ENCODE data around the gene ASIC4. TPM values are rescaled to one million over a fixed set of nuclear protein-coding genes. Genes with fewer than 3 reads are reported as not detected.
A peak's percentile ranks its signal among the peaks of the same experiment; 100 is the strongest.

The ASIC4 gene
- total and polyA plus RNA-seq, 2 of the 8 experiments (the other 6 are each of a cell fraction or from before 2014, with no cell fraction given): 0.12 to 0.22 TPM

- TF ChIP-seq E2F6 (IDR thresholded peaks at IDR 0.05): no peak
- TF ChIP-seq ASH2L (IDR thresholded peaks at IDR 0.05; ENCODE audit: low read length): peak; percentile 42
- no peak for TF ChIP-seq RBBP5 (IDR thresholded peaks at IDR 0.05; ENCODE audit: borderline replicate concordance, low read depth, low read length)
- no peak for TF ChIP-seq TBP (IDR thresholded peaks at IDR 0.05; ENCODE audit: low read depth, low read length)
- TF ChIP-seq KDM1A (IDR thresholded peaks at IDR 0.05; ENCODE audit: borderline replicate concordance, low read length): no peak
- TF ChIP-seq RXRA (IDR thresholded peaks at IDR 0.05; ENCODE audit: insufficient read depth, low read depth, low read length): peak; percentile 84; the same call in 1 of the 2 replicates
- TF ChIP-seq TAF1 (IDR thresholded peaks at IDR 0.05; ENCODE audit: low read depth, low read length): no peak
- no peak for TF ChIP-seq POLR2A (IDR thresholded peaks at IDR 0.05; ENCODE audit: control extremely low read depth in 1 of 2, low read depth in 2 of 2, low read length in 2 of 2)
- peak; percentile 20 for TF ChIP-seq NANOG (IDR thresholded peaks at IDR 0.05; ENCODE audit: insufficient read depth, low read depth, low read length, poor library complexity, severe bottlenecking)
- no peak for TF ChIP-seq FOSL1 (IDR thresholded peaks at IDR 0.05; ENCODE audit: insufficient read depth, low read depth, low read length)
- no peak for TF ChIP-seq CREB1 (IDR thresholded peaks at IDR 0.05)
- peak in 2 of 3 experiments; percentile 96 to 99; a peak in 3 of 4 replicates for TF ChIP-seq CTCF (IDR thresholded peaks at IDR 0.05; ENCODE audit: control extremely low read depth in 1 of 3, insufficient read depth in 1 of 3, low read depth in 1 of 3, low read length in 3 of 3)
- TF ChIP-seq TEAD4 (IDR thresholded peaks at IDR 0.05; ENCODE audit: low read depth, low read length): no peak
- peak; percentile 99 to 100 for TF ChIP-seq RAD21 (IDR thresholded peaks at IDR 0.05 in 1 of 2, conservative IDR thresholded peaks at IDR 0.05 in 1 of 2; ENCODE audit: low read depth in 2 of 2, low read length in 2 of 2)
- no peak for TF ChIP-seq NRF1 (IDR thresholded peaks at IDR 0.05; ENCODE audit: low read depth, low read length)
- TF ChIP-seq KDM4A (IDR thresholded peaks at IDR 0.05; ENCODE audit: low read depth, low read length, severe bottlenecking): no peak
- peak; percentile 68 for TF ChIP-seq YY1 (IDR thresholded peaks at IDR 0.05; ENCODE audit: low read depth, low read length)
Measured at GRCh38 chr2:219530048-219530963, 16.0 kb downstream of the ASIC4 start (continued).
